Upper lobe of left lung (tissue), 6 donors: ENCODE data around the gene SYT5. TPM values are rescaled to one million over a fixed set of nuclear protein-coding genes. Genes with fewer than 3 reads are reported as not detected.

Experiments
- ATAC-seq, 2 donors: fragments of 200-7000 bp; cut with Tn5 transposase; one replicate each; pipeline ENCODE4 v1.9.1; 2022; ENCODE audit warnings: mild to moderate bottlenecking in 2 of 2, moderate library complexity in 2 of 2; ENCODE audit not compliant: low FRiP score in 2 of 2
- DNase-seq, 2 donors: peaks; one replicate each; pipeline ENCODE4 v3.0.0-alpha.2; 2019 to 2020
- H3K27ac ChIP-seq, 4 donors: fragments of 200-600 bp; sonication (generic); one replicate each; pipeline ENCODE4 v1.5.1; 2016 to 2019
- H3K27me3 ChIP-seq, 4 donors: fragments of 200-600 bp; sonication (generic); one replicate each; pipeline ENCODE4 v1.5.1; 2017 to 2019
- H3K36me3 ChIP-seq, 4 donors: fragments of 200-600 bp; sonication (generic); one replicate each; pipeline ENCODE4 v1.5.1; 2016 to 2019
- H3K4me1 ChIP-seq, 4 donors: fragments of 200-600 bp; sonication (generic); one replicate each; pipeline ENCODE4 v1.5.1; 2018 to 2019
- H3K4me3 ChIP-seq, 4 donors: fragments of 200-600 bp; sonication (generic); one replicate each; pipeline ENCODE4 v1.5.1; 2017 to 2019; ENCODE audit warnings: mild to moderate bottlenecking in 2 of 4, moderate library complexity in 1 of 4
- H3K9me3 ChIP-seq, 4 donors: fragments of 200-600 bp; sonication (generic); one replicate each; pipeline ENCODE4 v1.5.1; 2018 to 2019
- EP300 ChIP-seq, 4 donors: sonication (generic); formaldehyde crosslinking; IDR thresholded peaks; one replicate each; pipeline ENCODE4 v1.5.1; 2017; ENCODE audit warnings: antibody characterized with exemption in 4 of 4, control low read depth in 2 of 4
- POLR2A ChIP-seq, 4 donors: fragments of 450-650 bp; IDR thresholded peaks; one replicate each; pipeline ENCODE4 v1.5.1; 2016 to 2017; ENCODE audit warnings: antibody characterized with exemption in 4 of 4, mild to moderate bottlenecking in 2 of 4
- POLR2AphosphoS5 ChIP-seq, 2 donors: sonication (generic); formaldehyde crosslinking; IDR thresholded peaks; one replicate each; pipeline ENCODE4 v1.5.1; 2017; ENCODE audit warnings: antibody characterized with exemption in 2 of 2
- WGBS, 2 donors: methylation state at CpG; one replicate each; pipeline ENCODE4 v1.1.5; 2017 to 2018; 5-methylcytosine and 5-hydroxymethylcytosine counted together
- total RNA-seq, 6 donors: library from RNA; depleted of rRNA in 4 of 6; stranded (reverse); fragments of >200 nt in 4 of 6; gene quantifications; one replicate each; pipeline versions ENCODE4 v1.1.0 to v1.2.1, GENCODE V29; 2016 to 2021
- TF ChIP-seq, protein P1 (sequence below), 6 experiments: fragments of 450-650 bp in 4 of 6; fragments of 200-600 bp in 2 of 6; sonication (generic) in 2 of 6; IDR thresholded peaks; one replicate each; pipeline ENCODE4 v1.5.1; 2016 to 2019; ENCODE audit warnings: antibody characterized with exemption in 6 of 6
- donor health status: DM: no; HTN: no; CAD: no; lungs with moderate emphysema.
- donor health status: DM: no; HTN: yes; CAD: no; lungs with severe emphysema.

SYT5 gene
- total RNA-seq, 6 donors from 2014 or later = 0.11 to 0.91 TPM; not detected in 4

DNA sequence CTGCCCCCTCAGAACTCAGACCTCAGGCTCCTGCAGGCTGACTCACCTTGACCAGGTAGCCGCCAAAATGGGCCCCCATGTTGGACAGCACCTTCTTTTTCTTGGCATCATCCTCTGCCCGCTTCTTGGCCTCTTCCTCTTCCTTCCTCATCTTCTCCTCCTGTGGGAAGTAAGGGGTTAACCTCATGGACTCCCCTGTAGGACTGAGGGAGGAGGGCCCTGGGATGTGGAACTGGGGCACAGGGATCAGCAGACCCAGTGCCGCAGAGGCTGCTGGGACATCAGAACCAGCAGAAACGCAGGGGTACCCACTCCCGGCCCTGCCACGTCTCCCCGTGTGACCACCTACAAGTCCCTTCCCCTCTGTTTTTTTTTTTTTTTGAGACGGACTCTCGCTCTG lies 42.2 kb downstream of the SYT5 start:
- Histone ChIP-seq H3K4me1 (peaks cover 0 to 11% (median 8%) of the 10 kb centered on the region in 4 donors), H3K9me3 (no peaks in the 10 kb centered on the region), H3K27ac (no peak overlapping the region), H3K27me3 (peaks cover 0 to 15% (median 3%) of the 10 kb centered on the region in 4 donors), H3K4me3 (no peak overlapping the region), H3K36me3 (no peaks in the 10 kb centered on the region)
- 50% methylated on average over 9 of the region's 9 CpGs for WGBS, 2 donors
- TF ChIP-seq POLR2AphosphoS5 (IDR thresholded peaks at IDR 0.05) (no peak), POLR2A (IDR thresholded peaks at IDR 0.05) (no peak), EP300 (IDR thresholded peaks at IDR 0.05) (no peak)
- TF ChIP-seq, protein P1, sequence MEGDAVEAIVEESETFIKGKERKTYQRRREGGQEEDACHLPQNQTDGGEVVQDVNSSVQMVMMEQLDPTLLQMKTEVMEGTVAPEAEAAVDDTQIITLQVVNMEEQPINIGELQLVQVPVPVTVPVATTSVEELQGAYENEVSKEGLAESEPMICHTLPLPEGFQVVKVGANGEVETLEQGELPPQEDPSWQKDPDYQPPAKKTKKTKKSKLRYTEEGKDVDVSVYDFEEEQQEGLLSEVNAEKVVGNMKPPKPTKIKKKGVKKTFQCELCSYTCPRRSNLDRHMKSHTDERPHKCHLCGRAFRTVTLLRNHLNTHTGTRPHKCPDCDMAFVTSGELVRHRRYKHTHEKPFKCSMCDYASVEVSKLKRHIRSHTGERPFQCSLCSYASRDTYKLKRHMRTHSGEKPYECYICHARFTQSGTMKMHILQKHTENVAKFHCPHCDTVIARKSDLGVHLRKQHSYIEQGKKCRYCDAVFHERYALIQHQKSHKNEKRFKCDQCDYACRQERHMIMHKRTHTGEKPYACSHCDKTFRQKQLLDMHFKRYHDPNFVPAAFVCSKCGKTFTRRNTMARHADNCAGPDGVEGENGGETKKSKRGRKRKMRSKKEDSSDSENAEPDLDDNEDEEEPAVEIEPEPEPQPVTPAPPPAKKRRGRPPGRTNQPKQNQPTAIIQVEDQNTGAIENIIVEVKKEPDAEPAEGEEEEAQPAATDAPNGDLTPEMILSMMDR (IDR thresholded peaks at IDR 0.05) = no peak
- ATAC-seq (no peak), DNase-seq (no peak)

DNA sequence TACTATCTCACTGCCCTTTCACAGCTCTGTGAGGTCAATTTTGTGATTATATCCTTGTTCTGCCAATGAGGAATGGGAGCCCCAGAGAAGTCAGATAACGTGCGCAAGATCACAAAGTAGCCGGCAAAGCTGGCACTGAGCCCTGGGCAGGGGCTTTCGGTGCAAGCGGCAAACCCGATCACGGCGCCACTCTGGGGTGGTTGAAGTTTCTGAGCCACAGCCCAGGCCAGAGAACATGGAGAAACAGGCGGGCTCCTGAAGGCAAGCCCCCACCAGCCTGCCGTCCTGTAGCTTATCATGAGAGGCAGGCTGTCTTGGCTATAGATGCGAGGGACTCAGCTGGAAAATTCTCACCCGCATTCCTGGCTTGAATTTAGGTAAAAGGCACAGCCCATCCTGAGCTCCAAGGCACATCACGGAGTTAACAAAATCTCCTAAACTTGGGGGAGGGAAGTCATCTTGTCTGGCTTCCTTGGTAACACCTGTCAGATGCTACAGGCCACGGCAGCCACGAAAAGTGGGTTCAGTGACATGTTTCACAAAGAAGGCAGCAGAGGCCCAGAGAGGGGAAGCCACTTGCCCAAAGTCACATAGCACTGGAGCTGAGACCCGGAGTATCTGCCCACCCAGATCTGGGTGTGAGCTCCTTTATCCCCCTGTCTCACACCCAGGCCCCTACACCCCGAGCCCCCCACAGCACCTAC lies 43.5 kb downstream of the SYT5 start:
- Histone ChIP-seq H3K4me3 (no peak overlapping the region), H3K27me3 (peaks cover 0 to 8% (median under 1%) of the 10 kb centered on the region in 4 donors), H3K27ac (no peak overlapping the region), H3K4me1 (peaks cover 0 to 7% (median 6%) of the 10 kb centered on the region in 4 donors), H3K9me3 (no peaks in the 10 kb centered on the region), H3K36me3 (no peaks in the 10 kb centered on the region)
- TF ChIP-seq, protein P1 (IDR thresholded peaks at IDR 0.05) = no peak
- no peak for TF ChIP-seq POLR2AphosphoS5 (IDR thresholded peaks at IDR 0.05)
- TF ChIP-seq EP300 (IDR thresholded peaks at IDR 0.05) = no peak
- TF ChIP-seq POLR2A (IDR thresholded peaks at IDR 0.05) = no peak
- ATAC-seq (no peak), DNase-seq (peak in 1 of 2 donors; percentile 59)
- WGBS, 2 donors = 82 to 84% methylated on average over 16 to 17 of the region's 17 CpGs

DNA sequence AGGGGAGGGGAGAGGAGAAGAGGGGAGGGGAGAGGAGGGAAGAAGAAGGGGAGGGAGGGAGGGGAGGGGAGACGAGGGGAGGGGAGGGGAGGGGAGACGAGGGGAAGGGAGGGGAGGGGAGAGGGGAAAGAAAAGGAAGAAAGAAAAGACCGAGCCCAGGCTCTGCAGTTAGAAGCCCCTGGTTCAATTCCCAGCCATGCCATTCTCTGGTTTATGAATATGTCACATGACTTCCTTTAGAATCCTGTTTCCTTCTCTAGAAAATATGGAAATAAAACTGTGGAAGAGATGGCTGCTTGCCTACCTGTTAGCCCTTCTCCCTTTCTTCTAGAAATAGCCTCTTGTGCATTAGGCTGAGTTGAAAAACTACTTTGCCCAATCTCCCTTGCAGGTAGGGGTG lies 45.4 kb downstream of the SYT5 start:
- ATAC-seq (no peak), DNase-seq (no peak)
- no peaks in the 10 kb centered on the region for H3K36me3 ChIP-seq
- TF ChIP-seq, protein P1 (IDR thresholded peaks at IDR 0.05) = no peak
- TF ChIP-seq POLR2AphosphoS5 (IDR thresholded peaks at IDR 0.05) (no peak), EP300 (IDR thresholded peaks at IDR 0.05) (no peak), POLR2A (IDR thresholded peaks at IDR 0.05) (no peak)
- H3K27me3 ChIP-seq = peaks cover 0 to 6% (median 0%) of the 10 kb centered on the region in 4 donors
- no peak overlapping the region for H3K27ac ChIP-seq
- H3K9me3 ChIP-seq = no peaks in the 10 kb centered on the region
- no peaks in the 10 kb centered on the region for H3K4me1 ChIP-seq
- whole genome bisulfite sequencing, 2 donors = 6% methylated on average over 2 of the region's 3 CpGs; no CpG with 5 or more reads in 1 of the 2 donors
- no peak overlapping the region for H3K4me3 ChIP-seq

DNA sequence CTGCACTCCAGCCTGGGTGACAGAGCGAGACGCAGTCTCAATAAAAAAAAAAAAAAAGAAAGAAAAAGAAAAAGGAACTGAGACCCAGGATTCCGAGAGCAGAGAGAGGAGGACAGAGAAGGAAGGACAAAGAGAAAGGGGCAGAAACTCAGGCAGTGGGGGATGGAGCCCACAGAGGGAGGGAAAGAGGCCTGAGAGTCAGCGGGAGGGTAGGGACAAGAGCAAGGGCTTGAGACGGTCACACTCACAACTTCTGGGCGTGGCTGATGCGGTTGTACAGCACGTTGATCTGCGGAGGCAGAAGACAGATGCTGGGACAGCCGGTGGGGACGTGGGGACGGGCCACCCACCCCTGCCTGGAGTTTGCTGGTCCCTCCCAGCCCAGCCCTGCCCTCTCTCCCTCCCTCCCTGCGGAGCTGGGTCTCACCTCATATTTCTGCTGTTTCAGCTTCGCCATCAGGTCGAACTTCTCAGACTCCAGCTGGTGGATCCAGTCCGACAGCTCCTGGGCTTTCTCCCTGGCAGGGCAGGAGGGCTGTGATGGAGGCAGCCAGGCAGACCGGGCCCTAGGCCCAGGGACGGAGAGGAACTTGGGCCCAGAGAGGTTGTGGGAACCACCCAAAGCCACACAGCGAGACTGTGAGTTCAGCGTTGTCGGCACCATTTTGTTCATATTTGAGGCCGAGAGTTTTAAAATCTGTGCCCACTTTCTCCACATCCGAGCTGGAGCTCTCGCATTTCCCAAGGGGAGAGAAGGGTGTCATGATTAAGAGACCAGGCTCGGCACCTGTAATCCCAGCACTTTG lies 46.2 kb downstream of the SYT5 start:
- H3K27ac ChIP-seq = no peak overlapping the region
- H3K9me3 ChIP-seq = no peaks in the 10 kb centered on the region
- H3K27me3 ChIP-seq = peaks cover 0 to 6% (median 0%) of the 10 kb centered on the region in 4 donors
- H3K4me3 ChIP-seq = no peak overlapping the region
- 60 to 63% methylated on average over 22 to 25 of the region's 25 CpGs for WGBS, 2 donors
- DNase-seq (peak in 1 of 2 donors; percentile 38), ATAC-seq (no peak)
- TF ChIP-seq, protein P1 (IDR thresholded peaks at IDR 0.05) = no peak
- TF ChIP-seq POLR2AphosphoS5 (IDR thresholded peaks at IDR 0.05) = no peak
- no peak for TF ChIP-seq EP300 (IDR thresholded peaks at IDR 0.05)
- no peak for TF ChIP-seq POLR2A (IDR thresholded peaks at IDR 0.05)
- H3K36me3 ChIP-seq = no peaks in the 10 kb centered on the region
- H3K4me1 ChIP-seq = no peaks in the 10 kb centered on the region
